ENCODE results near the gene VPS54.

VPS54 gene

DNA sequence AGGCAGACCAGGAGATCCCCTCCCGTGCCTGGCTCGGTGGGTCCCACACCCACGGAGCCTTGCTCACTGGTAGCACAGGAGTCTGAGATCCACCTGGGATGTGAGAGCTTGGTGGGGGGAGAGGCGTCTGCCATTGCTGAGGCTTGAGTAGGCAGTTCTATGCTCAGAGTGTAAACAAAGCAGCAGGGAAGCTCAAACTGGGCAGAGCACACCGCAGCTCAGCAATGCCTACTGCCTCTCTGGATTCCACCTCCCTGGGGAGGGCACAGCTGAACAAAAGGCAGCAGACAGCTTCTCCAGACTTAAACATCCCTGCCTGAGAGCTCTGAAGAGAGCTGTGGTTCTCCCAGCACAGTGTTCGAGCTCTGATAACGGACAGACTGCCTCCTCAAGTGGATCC is 92.4 kb downstream of the VPS54 start:
- DNase-seq (ENCODE audit: low read depth in 3 of 3, low spot score in 1 of 3) = no peak

DNA sequence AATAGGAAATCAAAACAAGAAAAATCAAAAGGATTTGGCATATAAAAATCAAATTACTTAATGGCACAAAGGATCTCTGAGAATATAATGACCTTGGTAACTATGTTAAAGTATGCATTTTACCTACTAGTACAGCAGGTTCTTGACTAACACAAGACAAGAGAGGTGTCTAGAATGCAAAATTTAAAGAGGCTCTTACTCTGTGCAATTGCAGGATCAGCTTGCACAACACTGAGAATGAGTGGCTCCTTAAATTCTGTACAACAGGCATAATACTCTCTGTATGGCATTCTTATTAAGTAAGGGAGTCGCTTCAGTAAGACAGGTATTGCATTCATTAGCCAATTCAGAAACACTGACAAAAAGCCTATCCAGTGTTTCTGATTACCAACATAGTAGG is 104.9 kb downstream of the VPS54 start:
- DNase-seq (ENCODE audit: low read depth in 3 of 3, low spot score in 1 of 3) = no peak

DNA sequence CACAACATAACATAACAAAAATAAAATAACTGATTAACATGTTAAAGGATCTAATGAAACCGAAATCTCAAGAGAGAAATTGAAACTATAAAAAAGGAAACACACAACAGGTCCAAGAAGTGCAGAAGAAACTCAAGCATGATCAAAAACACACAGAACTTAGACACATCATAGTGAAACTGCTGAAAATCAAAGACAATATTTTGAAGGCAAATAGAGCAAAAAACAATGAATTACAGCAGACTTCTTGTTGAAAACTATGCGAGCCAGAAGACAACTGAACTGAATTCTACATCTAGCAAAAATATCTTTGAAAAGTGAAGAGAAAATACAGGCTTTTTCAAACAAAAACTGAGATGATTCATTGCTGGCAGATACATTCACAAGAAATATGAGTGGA is 116.2 kb downstream of the VPS54 start:
- DNase-seq (ENCODE audit: low read depth in 3 of 3, low spot score in 1 of 3) = no peak

GRCh38 chr2:63902149-63902548 is 117.1 kb downstream of the VPS54 start:
- no peak for DNase-seq (ENCODE audit: low read depth in 3 of 3, low spot score in 1 of 3)

DNA sequence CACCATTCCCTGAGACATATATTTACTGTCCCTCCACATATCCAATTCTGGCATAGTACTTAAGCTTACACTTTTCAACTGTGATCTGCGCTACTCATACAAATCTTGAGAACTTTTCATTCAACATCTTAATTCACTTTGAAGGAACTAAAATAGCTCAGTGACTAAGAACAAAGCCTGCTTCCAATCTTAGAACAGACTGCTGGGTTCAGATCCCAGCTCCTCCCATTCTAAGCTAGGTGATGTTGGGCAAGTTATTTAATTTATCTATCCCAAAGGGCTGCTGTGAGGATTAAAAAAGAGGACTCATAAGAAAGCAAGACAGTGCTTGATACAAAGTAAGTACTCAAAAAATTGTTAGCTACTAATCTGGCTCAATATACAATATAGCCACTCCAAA is 119.6 kb downstream of the VPS54 start:
- no peak for DNase-seq (ENCODE audit: low read depth in 3 of 3, low spot score in 1 of 3)

DNA sequence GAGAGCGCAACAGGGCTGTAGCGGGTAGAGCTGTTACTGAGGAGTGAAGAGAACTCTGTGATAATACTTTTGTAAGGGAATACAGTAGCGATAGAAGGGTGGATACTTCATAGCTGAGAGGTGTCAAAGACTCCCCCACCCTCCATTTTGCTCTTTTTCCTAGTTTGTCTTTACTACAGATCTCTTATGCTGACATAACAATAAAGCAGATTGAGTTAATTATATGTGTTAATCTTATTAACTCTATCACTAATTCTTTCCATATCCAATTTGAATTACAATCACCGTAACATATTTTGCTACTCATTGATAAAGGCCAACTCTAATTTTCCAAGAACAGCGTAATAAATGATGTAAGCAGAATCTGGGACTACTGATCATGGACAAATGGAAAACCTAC is 120.4 kb downstream of the VPS54 start:
- DNase-seq (ENCODE audit: low read depth in 3 of 3, low spot score in 1 of 3) = no peak

DNA sequence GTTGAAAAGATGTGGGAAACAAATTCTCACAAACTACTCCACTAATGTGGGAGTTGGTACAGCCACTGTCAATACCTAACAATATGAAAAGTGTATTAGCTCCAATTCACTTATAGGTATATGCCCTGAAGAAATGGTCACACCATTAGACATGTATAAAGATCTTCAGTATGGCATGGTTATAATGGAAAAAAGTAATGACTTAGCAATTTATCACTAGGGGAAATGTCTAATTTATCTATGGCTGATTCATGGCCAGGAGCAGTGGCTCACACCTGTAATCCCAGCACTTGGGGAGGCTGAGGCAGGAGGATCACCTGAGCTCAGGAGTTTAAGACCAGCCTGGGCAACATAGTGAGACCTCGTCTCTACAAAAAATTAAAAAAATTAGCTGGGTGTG is 125.1 kb downstream of the VPS54 start:
- DNase-seq (ENCODE audit: low read depth in 3 of 3, low spot score in 1 of 3) = no peak

DNA sequence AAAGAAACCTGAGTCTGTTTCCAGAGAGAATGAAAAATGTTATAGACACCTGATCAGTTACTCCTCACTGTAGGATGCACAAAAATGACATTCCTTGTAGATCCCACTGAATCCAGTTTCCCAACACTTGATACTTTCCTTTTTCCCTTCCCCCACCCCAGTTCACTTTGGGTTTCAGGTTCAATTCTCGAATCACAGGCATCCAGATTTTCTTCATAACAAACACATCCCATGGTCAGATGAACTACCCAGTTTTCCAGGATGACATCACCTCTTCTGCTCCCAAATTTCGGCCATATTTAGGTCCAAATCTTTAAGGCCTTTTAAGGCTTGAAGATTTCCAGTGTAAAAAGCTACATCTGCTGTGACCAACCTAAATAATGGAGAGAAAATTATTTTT is 126.1 kb downstream of the VPS54 start:
- no peak for DNase-seq (ENCODE audit: low read depth in 3 of 3, low spot score in 1 of 3)

- DNase-seq (ENCODE audit: low read depth in 3 of 3, low spot score in 1 of 3) = no peak
These were observed 127.7 kb downstream of the VPS54 start for GRCh38 chr2:63891488-63892030.

GRCh38 chr2:63890678-63891077 is 128.6 kb downstream of the VPS54 start:
- DNase-seq (ENCODE audit: low read depth in 3 of 3, low spot score in 1 of 3) = no peak

DNA sequence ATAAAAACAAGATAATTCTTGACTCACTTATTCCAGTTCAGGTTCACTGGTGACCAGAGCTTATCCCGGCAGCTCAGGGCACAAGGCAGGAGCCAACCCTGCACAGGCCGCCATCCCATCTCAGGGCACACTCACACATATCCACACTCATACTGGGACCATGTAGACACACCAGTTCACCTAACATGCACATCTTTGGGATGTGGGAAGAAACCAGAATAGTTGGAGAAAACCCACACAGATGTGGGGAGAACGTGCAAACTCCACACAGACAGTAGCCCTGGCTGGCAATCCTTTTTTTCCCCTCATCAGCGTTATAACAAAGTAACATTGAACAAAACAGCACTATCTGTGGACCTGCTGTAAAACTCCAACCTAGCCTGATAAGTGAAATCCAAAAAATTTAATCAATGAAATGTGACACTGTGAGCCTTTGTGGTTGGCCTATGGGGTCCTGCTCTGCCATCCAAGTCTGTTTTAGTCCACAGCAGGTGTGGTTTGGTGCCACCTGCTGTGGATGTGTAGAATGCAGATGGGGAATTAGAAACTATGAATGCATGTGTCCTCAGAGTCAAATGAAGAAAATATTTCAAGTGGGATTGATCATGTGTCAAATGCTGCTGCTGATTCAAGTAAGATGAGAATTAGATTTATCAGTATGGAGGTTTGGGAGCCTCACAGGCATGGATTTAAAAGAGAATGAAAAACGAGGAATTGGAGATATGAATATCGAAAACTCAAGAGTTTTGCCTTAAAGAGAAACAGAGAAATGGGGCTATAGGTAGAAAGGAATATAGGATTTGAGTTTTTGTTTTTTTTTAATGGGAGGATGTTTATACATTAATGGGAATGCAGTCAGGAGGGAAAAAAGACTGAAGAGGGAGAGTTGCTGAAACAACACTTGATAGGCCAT is 130.5 kb downstream of the VPS54 start:
- peak in 2 of 3 donors; percentile 4 to 19 for DNase-seq (ENCODE audit: low read depth in 3 of 3, low spot score in 1 of 3)

GRCh38 chr2:63888053-63888452 is 131.2 kb downstream of the VPS54 start:
- DNase-seq (ENCODE audit: low read depth in 3 of 3, low spot score in 1 of 3) = no peak

GRCh38 chr2:63886445-63886844 is 132.8 kb downstream of the VPS54 start:
- DNase-seq (ENCODE audit: low read depth in 3 of 3, low spot score in 1 of 3) = no peak

DNA sequence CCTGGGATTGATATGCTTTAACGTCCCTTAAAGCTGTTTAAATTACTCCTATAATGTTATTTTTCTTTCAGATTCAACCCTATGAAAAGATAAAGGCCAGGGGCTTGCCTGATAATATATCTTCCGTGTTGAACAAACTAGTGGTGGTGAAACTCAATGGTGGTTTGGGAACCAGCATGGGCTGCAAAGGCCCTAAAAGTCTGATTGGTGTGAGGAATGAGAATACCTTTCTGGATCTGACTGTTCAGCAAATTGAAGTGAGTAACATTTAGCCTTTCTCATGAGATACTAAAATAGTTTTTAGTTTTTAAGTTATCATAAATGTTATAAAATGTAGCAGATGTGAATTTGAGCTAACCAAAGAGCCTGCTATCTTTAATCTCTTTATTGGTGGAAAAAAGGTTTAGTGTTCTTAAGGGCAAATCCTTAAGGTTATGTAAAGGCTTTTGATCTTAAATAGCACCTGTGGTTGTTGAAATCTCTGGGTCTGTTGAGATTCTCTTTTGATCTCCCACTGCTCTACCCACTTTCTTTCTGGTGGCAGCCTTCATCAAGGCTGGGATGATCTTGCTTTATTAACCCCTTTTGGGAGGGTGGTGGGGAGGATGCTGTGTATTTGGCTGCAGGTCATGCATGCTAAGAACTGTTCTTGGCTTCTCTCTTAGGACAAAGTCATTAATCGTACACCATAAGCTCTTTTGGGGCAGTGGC is 136.7 kb downstream of the VPS54 start:
- DNase-seq (ENCODE audit: low read depth in 3 of 3, low spot score in 1 of 3) = no peak

- no peak for DNase-seq (ENCODE audit: low read depth in 3 of 3, low spot score in 1 of 3)
These were observed 138.0 kb downstream of the VPS54 start for GRCh38 chr2:63881205-63881604.

DNA sequence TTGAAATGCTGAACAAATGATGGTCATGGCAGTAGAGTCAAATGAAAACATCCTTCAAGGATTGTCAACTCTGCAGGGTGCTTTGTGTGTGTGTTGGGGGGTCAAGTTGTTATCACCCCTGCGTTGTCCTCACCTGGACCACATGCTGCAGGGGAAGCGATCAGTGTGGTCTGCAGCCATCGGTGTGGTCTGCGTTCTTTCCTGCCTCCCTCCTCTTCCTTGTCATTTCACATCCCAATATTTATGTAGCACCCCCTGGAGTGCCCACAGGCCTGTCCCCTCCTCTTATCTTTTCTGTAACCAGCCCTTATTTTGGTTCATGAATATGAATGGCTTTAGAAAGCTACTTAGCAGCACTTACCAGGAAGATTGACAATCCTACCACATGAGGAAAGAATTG is 138.6 kb downstream of the VPS54 start:
- DNase-seq (ENCODE audit: low read depth in 3 of 3, low spot score in 1 of 3) = no peak

- DNase-seq (ENCODE audit: low read depth in 3 of 3, low spot score in 1 of 3) = no peak
These were observed 139.3 kb downstream of the VPS54 start for GRCh38 chr2:63879876-63880433.

- no peak for DNase-seq (ENCODE audit: low read depth in 3 of 3, low spot score in 1 of 3)
These were observed 140.7 kb downstream of the VPS54 start for GRCh38 chr2:63878486-63878885.

- no peak for DNase-seq (ENCODE audit: low read depth in 3 of 3, low spot score in 1 of 3)
These were observed 142.9 kb downstream of the VPS54 start for GRCh38 chr2:63876311-63876710.

DNA sequence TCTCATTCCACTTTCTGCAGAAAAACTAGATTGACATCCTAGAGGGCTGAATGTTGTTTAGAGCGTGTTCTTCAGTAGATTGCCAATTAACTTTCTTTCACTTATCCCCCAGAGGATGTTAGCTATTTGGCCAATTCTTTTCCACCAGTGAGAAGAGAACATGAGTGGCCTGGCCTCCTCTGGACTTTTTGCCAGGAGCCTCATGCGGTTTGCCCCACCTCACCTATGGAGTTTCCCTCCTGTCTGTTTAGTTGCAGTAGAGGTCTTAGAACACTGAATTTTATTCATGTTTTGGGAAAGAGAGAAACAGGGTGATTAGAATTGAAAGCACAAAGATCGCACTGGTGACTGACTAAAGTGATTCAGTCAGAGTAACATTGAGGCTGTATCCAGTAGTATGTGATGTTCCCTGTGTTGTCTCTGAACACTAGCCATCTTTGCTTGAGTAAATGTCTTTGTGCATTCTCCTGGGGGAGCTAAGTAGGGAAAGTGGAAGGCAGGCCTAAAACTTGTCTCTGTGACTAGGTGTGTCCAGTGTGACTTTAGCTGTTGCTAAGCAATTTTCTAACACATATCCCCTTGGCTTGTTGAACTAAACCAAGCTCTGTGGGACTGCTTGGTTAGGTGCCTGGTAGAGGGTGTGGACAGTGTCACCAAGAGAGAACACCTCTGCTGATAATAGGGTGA is 143.5 kb downstream of the VPS54 start:
- DNase-seq (ENCODE audit: low read depth in 3 of 3, low spot score in 1 of 3) = no peak

GRCh38 chr2:63875131-63875527 is 144.1 kb downstream of the VPS54 start:
- DNase-seq (ENCODE audit: low read depth in 3 of 3, low spot score in 1 of 3) = no peak

Data from stimulated activated CD4-positive, alpha-beta T cell treated with anti-CD3 and anti-CD28 coated beads, TNF-alpha, amount 100 ng/mL, for 1 hour (primary cell).